Neural progenitor cell (in vitro differentiated cells): ENCODE data around the gene CTSE. TPM values are rescaled to one million over a fixed set of nuclear protein-coding genes. Genes with fewer than 3 reads are reported as not detected.

Experiments used
- DNase-seq: peaks from one replicate; pipeline ENCODE4 v3.0.0-alpha.2; 2016; ENCODE audit warnings: low spot score
- H2AFZ ChIP-seq: fragments of 200-600 bp; sonication (generic); replicated peaks from 2 replicates; pipeline ENCODE4 v1.6.1; 2016; ENCODE audit warnings: antibody characterized with exemption
- H3F3A ChIP-seq: fragments of 200-600 bp; sonication (generic); 2 replicates; pipeline ENCODE4 v1.6.1; 2016; ENCODE audit warnings: antibody characterized with exemption, low read depth
- H3K27ac ChIP-seq: fragments of 200-600 bp; sonication (generic); 2 replicates; pipeline ENCODE4 v1.5.1; 2016; ENCODE audit warnings: mild to moderate bottlenecking
- H3K27me3 ChIP-seq: fragments of 200-600 bp; sonication (generic); 2 replicates; pipeline ENCODE4 v1.6.1; 2016; ENCODE audit warnings: mild to moderate bottlenecking, moderate library complexity
- H3K36me3 ChIP-seq: fragments of 200-600 bp; sonication (generic); 2 replicates; pipeline ENCODE4 v1.5.1; 2016
- H3K4me1 ChIP-seq: fragments of 200-600 bp; sonication (generic); 2 replicates; pipeline ENCODE4 v1.6.1; 2016; ENCODE audit warnings: mixed run types
- H3K4me2 ChIP-seq: fragments of 200-600 bp; sonication (generic); 2 replicates; pipeline ENCODE4 v1.6.1; 2016
- H3K4me3 ChIP-seq: fragments of 200-600 bp; sonication (generic); 2 replicates; pipeline ENCODE4 v1.5.1; 2016
- H3K79me2 ChIP-seq: fragments of 200-600 bp; sonication (generic); 2 replicates; pipeline ENCODE4 v1.6.1; 2016; ENCODE audit warnings: low read depth
- H3K9ac ChIP-seq: fragments of 200-600 bp; sonication (generic); 2 replicates; pipeline ENCODE4 v1.6.1; 2016
- H3K9me3 ChIP-seq: fragments of 200-600 bp; sonication (generic); 2 replicates; pipeline ENCODE4 v1.5.1; 2016; ENCODE audit warnings: low read depth
- H4K20me1 ChIP-seq: fragments of 200-600 bp; sonication (generic); 2 replicates; pipeline ENCODE4 v1.6.1; 2016; ENCODE audit warnings: low read depth
- H3K27ac Mint-ChIP-seq: 3 replicates; pipeline ENCODE4 v1.8.0; 2021; ENCODE audit warnings: mixed read lengths
- H3K27me3 Mint-ChIP-seq: 2 replicates; pipeline ENCODE4 v1.8.0; 2022; ENCODE audit warnings: low read depth, mild to moderate bottlenecking, inconsistent platforms, moderate library complexity, mixed read lengths; ENCODE audit not compliant: insufficient read depth
- H3K36me3 Mint-ChIP-seq: 3 replicates; pipeline ENCODE4 v1.8.0; 2021; ENCODE audit warnings: mixed read lengths
- H3K4me1 Mint-ChIP-seq: 3 replicates; pipeline ENCODE4 v1.8.0; 2021; ENCODE audit warnings: mixed read lengths
- H3K4me3 Mint-ChIP-seq: 3 replicates; pipeline ENCODE4 v1.8.0; 2021; ENCODE audit warnings: mild to moderate bottlenecking, moderate library complexity, mixed read lengths
- H3K9me3 Mint-ChIP-seq: 3 replicates; pipeline ENCODE4 v1.8.0; 2020; ENCODE audit warnings: mixed read lengths
- EZH2 ChIP-seq: fragments of 200-600 bp; sonication (generic); IDR thresholded peaks from 2 replicates; pipeline ENCODE4 v1.6.1; 2017; ENCODE audit warnings: antibody characterized with exemption, mild to moderate bottlenecking, moderate library complexity
- EZH2phosphoT487 ChIP-seq: fragments of 200-600 bp; sonication (generic); IDR thresholded peaks from 2 replicates; pipeline ENCODE4 v1.6.1; 2017; ENCODE audit warnings: antibody characterized with exemption
- total RNA-seq: library from RNA; depleted of rRNA; stranded (reverse); fragments of >200 nt; gene quantifications from 2 replicates; pipeline ENCODE4 v1.2.3, GENCODE V29; 2015; ENCODE audit warnings: low replicate concordance
- TF ChIP-seq, protein P1 (sequence below): fragments of 200-600 bp; sonication (generic); IDR thresholded peaks from 2 replicates; pipeline ENCODE4 v1.5.1; 2017; ENCODE audit warnings: antibody characterized with exemption, mild to moderate bottlenecking

Gene CTSE
- total RNA-seq, 1 donor from 2014 or later = not detected

- no peak overlapping the region for H3K27ac ChIP-seq
- DNase-seq = no peak
- peaks cover 11% of the 10 kb centered on the region for H3K4me1 Mint-ChIP-seq
Measured at GRCh38 chr1:206010060-206010459, 13.6 kb downstream of the CTSE start.

DNA sequence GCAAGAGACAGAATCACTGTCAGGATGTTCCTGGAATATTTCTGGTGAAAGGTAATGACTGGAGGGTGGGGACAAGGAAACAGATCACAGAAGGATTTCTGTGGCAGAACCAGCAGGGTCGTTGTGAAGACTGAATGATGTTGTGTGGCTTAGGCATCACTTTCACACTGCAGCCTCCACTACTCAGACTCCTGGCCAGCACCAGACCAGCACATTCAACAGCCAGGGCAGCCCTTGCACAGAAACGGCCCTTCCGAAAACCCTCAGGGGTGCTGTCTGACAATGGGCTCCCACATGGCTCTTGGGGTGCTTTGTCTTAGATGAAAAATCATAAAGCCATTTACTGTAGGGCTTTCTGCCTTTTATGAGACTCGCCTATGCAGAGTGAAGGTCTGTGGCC lies 16.7 kb downstream of the CTSE start:
- TF ChIP-seq EZH2 = no peak
- TF ChIP-seq, protein P1, sequence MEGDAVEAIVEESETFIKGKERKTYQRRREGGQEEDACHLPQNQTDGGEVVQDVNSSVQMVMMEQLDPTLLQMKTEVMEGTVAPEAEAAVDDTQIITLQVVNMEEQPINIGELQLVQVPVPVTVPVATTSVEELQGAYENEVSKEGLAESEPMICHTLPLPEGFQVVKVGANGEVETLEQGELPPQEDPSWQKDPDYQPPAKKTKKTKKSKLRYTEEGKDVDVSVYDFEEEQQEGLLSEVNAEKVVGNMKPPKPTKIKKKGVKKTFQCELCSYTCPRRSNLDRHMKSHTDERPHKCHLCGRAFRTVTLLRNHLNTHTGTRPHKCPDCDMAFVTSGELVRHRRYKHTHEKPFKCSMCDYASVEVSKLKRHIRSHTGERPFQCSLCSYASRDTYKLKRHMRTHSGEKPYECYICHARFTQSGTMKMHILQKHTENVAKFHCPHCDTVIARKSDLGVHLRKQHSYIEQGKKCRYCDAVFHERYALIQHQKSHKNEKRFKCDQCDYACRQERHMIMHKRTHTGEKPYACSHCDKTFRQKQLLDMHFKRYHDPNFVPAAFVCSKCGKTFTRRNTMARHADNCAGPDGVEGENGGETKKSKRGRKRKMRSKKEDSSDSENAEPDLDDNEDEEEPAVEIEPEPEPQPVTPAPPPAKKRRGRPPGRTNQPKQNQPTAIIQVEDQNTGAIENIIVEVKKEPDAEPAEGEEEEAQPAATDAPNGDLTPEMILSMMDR = no peak
- TF ChIP-seq EZH2phosphoT487 = no peak
- H2AFZ ChIP-seq = no peak overlapping the region
- H3K27me3 ChIP-seq = no peaks in the 10 kb centered on the region
- H3K4me2 ChIP-seq = no peak overlapping the region
- Mint-ChIP-seq H3K36me3 (no peaks in the 10 kb centered on the region), H3K9me3 (no peaks in the 10 kb centered on the region), H3K4me3 (no peak overlapping the region), H3K27me3 (peaks cover 22% of the 10 kb centered on the region), H3K27ac (no peak overlapping the region), H3K4me1 (peaks cover 29% of the 10 kb centered on the region)
- no peak overlapping the region for H3K9ac ChIP-seq
- H3K36me3 ChIP-seq = no peaks in the 10 kb centered on the region
- no peaks in the 10 kb centered on the region for H3K9me3 ChIP-seq
- no peak overlapping the region for H3K27ac ChIP-seq
- H3F3A ChIP-seq = no peaks in the 10 kb centered on the region
- no peaks in the 10 kb centered on the region for H4K20me1 ChIP-seq
- no peak for DNase-seq
- no peaks in the 10 kb centered on the region for H3K79me2 ChIP-seq
- no peaks in the 10 kb centered on the region for H3K4me1 ChIP-seq
- no peak overlapping the region for H3K4me3 ChIP-seq

More at GRCh38 chr1:206010060-206010459, 13.6 kb downstream of the CTSE start:
- peaks cover 14% of the 10 kb centered on the region for H3K27me3 Mint-ChIP-seq
- H3K9ac ChIP-seq = no peak overlapping the region
- TF ChIP-seq EZH2 (no peak), EZH2phosphoT487 (no peak)
- TF ChIP-seq, protein P1 = no peak
- H2AFZ ChIP-seq = no peak overlapping the region
- no peaks in the 10 kb centered on the region for H3K79me2 ChIP-seq
- no peaks in the 10 kb centered on the region for H3K4me1 ChIP-seq
- H3K4me2 ChIP-seq = no peak overlapping the region
- H3K4me3 Mint-ChIP-seq = no peak overlapping the region
- no peak overlapping the region for H3K4me3 ChIP-seq
- no peaks in the 10 kb centered on the region for H4K20me1 ChIP-seq
- H3K9me3 ChIP-seq = no peaks in the 10 kb centered on the region
- H3K9me3 Mint-ChIP-seq = no peaks in the 10 kb centered on the region
- H3K36me3 ChIP-seq = no peaks in the 10 kb centered on the region
- H3K27ac Mint-ChIP-seq = no peak overlapping the region
- H3K36me3 Mint-ChIP-seq = no peaks in the 10 kb centered on the region
- H3F3A ChIP-seq = no peaks in the 10 kb centered on the region
- H3K27me3 ChIP-seq = no peaks in the 10 kb centered on the region

DNA sequence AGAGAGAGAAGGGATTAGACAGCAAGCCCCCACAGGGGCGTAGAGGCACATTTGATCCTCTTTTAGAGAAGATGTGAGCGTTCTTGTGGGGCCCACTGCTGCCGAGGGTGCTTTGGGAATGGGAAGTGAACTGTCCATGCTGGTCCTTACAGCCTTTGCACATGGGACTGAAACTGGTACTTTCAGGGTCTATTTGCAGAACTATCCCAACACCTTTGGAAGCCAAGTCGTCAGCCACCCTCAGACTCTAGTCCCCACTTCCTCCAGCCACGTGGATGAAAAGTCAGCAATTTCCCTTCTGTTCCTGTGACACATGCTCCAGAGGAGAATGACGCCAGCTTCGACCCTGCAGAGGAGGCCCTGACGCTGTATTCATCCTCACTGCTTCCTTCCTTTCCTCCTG lies 17.9 kb downstream of the CTSE start:
- Mint-ChIP-seq H3K36me3 (no peaks in the 10 kb centered on the region), H3K27ac (no peak overlapping the region), H3K27me3 (peaks cover 22% of the 10 kb centered on the region), H3K4me3 (no peak overlapping the region), H3K4me1 (peaks cover 36% of the 10 kb centered on the region), H3K9me3 (no peaks in the 10 kb centered on the region)
- H3K36me3 ChIP-seq = no peaks in the 10 kb centered on the region
- H3K27ac ChIP-seq = no peak overlapping the region
- DNase-seq = no peak
- no peak overlapping the region for H3K4me2 ChIP-seq
- no peak overlapping the region for H3K9ac ChIP-seq
- H3K79me2 ChIP-seq = no peaks in the 10 kb centered on the region
- no peaks in the 10 kb centered on the region for H3F3A ChIP-seq
- H3K9me3 ChIP-seq = no peaks in the 10 kb centered on the region
- no peak overlapping the region for H3K4me3 ChIP-seq
- no peaks in the 10 kb centered on the region for H3K27me3 ChIP-seq
- no peak for TF ChIP-seq EZH2phosphoT487
- TF ChIP-seq EZH2 = no peak
- TF ChIP-seq, protein P1 = no peak
- no peaks in the 10 kb centered on the region for H3K4me1 ChIP-seq
- H2AFZ ChIP-seq = no peak overlapping the region
- H4K20me1 ChIP-seq = no peaks in the 10 kb centered on the region

DNA sequence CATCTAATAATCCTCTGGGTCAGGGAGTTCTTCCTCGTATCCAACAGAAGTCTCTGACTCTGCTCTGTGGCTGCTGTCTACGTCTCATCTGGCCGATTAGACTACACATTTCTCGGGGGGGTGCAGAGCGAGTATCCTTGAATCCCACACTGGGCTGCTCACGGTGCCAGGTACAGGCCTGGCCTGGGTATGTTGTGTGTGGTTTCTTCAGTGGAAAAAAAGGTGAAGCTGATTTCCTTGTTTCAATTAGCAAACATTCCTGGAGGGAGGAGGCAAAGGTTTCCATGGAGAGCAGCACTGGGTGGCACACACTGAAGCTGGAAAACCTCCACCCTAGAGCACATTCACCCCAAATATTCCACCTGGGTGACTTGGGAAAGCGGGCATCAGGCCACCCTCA lies 18.5 kb downstream of the CTSE start:
- TF ChIP-seq, protein P1 = no peak
- TF ChIP-seq EZH2 = no peak
- no peak for TF ChIP-seq EZH2phosphoT487
- no peak for DNase-seq
- H3K4me1 ChIP-seq = no peaks in the 10 kb centered on the region
- no peaks in the 10 kb centered on the region for H3F3A ChIP-seq
- Mint-ChIP-seq H3K27me3 (peaks cover 22% of the 10 kb centered on the region), H3K36me3 (no peaks in the 10 kb centered on the region), H3K4me1 (peaks cover 36% of the 10 kb centered on the region), H3K4me3 (no peak overlapping the region), H3K27ac (peak overlapping the region; percentile 50), H3K9me3 (no peaks in the 10 kb centered on the region)
- no peak overlapping the region for H3K27ac ChIP-seq
- no peak overlapping the region for H3K9ac ChIP-seq
- no peak overlapping the region for H3K4me2 ChIP-seq
- H3K36me3 ChIP-seq = no peaks in the 10 kb centered on the region
- no peaks in the 10 kb centered on the region for H3K27me3 ChIP-seq
- H2AFZ ChIP-seq = no peak overlapping the region
- no peaks in the 10 kb centered on the region for H4K20me1 ChIP-seq
- no peaks in the 10 kb centered on the region for H3K79me2 ChIP-seq
- H3K4me3 ChIP-seq = no peak overlapping the region
- no peaks in the 10 kb centered on the region for H3K9me3 ChIP-seq
